Measurements from ENCODE around the gene PAK6.

The PAK6 gene

DNA sequence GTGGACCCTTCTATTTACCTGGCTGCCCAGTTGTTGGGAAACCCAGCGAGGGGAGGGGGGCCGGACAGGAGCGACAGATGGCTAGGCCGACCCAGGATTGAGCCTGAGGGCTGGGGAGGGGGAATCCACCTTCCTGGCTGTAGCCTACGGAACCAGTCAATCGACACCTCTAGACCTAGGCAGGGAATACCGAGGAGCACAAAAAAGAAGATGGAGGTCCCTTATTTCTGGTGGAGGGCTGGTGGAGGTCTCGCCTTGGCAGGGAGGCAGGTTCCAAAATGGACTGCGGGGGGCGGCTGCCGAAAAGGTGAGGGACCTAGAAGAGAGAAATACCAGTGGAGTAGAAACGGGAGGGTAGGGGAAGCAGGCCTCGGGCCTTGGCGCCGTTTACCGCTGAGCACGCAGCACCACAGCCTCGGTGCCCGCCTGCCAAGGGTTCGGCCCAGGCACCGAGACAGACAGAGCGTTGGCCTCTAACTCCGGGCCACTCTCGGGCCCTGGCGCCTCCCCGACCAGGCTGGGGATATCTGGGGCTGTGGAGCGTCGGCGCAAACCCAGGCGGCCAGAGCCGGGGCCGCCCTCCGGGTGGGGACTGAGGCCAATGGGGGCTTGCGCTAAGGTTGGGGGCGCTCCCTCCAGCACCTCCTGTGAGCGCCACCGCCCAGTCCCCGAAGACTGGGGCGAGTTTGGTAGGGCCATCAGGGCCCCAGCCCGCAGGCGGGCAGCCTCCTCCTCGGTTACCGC lies 42.4 kb downstream of the PAK6 start:
- peaks cover 15% of the 10 kb centered on the region for H3K36me3 ChIP-seq
- no peak overlapping the region for H3K27ac ChIP-seq
- TF ChIP-seq, protein P1, sequence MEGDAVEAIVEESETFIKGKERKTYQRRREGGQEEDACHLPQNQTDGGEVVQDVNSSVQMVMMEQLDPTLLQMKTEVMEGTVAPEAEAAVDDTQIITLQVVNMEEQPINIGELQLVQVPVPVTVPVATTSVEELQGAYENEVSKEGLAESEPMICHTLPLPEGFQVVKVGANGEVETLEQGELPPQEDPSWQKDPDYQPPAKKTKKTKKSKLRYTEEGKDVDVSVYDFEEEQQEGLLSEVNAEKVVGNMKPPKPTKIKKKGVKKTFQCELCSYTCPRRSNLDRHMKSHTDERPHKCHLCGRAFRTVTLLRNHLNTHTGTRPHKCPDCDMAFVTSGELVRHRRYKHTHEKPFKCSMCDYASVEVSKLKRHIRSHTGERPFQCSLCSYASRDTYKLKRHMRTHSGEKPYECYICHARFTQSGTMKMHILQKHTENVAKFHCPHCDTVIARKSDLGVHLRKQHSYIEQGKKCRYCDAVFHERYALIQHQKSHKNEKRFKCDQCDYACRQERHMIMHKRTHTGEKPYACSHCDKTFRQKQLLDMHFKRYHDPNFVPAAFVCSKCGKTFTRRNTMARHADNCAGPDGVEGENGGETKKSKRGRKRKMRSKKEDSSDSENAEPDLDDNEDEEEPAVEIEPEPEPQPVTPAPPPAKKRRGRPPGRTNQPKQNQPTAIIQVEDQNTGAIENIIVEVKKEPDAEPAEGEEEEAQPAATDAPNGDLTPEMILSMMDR (IDR thresholded peaks at IDR 0.05), result no peak
- peak overlapping the region; percentile 85 to 92 for H3K4me3 ChIP-seq (ENCODE audit: low read depth in 1 of 2, low read length in 1 of 2)
- H3K4me1 ChIP-seq (ENCODE audit: control insufficient read depth in 1 of 2, insufficient read depth in 1 of 2, low read depth in 1 of 2, low read length in 1 of 2), result peaks cover 24 to 36% of the 10 kb centered on the region in 2 experiments
- H3K9me3 ChIP-seq, result no peaks in the 10 kb centered on the region
- peaks cover 61% of the 10 kb centered on the region for H3K27me3 ChIP-seq

DNA sequence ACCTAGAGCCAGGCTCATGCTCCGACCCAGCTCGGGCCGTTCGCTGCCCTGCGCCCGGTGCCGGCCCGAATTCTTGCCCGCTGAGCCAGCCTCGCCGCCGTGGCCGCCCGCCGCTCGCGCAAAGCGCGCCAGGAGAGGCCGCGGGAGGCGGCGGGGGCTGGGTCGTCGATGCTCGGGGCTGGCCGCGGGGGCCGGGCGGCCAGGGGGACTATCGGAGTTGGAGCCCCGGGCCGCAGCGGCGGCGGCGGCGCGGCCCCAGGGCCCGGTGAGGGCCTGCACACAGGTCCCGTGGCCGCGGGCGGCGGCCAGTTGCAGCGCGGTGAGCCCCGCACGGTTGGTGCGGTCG lies 42.9 kb downstream of the PAK6 start:
- Histone ChIP-seq H3K27me3 (peaks cover 61% of the 10 kb centered on the region), H3K9me3 (no peaks in the 10 kb centered on the region), H3K4me1 (ENCODE audit: control insufficient read depth in 1 of 2, insufficient read depth in 1 of 2, low read depth in 1 of 2, low read length in 1 of 2) (peaks cover 24 to 36% of the 10 kb centered on the region in 2 experiments), H3K27ac (peak overlapping the region; percentile 37), H3K4me3 (ENCODE audit: low read depth in 1 of 2, low read length in 1 of 2) (peak overlapping the region; percentile 85 to 92), H3K36me3 (peaks cover 20% of the 10 kb centered on the region)
- TF ChIP-seq, protein P1 (IDR thresholded peaks at IDR 0.05), result no peak

DNA sequence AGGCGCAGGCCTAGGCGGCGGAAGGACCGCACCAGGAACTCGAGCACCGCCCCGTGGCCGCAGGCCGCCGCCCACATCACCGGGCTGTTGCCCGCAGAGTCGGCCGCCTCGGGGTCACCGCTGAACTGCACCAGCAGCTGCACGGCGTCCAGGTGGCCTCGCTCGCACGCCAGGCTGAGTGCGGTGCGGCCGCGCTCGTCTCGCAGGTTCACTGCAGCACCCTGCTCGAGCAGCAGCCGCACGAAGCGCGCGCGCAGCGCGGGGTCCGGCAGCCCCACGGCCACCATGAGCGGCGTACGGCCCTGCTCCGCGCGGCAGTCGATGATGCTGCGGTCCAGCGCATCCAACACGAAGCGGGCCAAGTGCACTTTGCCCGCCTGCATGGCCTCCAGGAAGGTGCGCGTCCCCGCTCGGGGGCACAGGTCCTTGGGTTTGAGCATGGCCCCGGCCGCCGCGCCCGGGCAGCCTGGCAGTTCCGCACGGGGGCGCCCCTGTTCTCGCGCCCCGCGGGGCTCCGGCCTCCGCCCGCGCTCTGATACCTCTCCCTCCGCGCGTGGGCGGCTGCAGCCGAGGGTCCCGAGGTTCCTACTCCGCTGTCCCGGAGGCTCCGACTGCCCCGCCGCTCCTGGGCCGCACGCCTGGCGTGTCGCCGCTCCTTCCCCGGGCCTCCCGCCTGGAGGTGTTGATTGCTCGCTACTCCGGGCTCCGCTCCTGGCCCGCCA lies 43.4 kb downstream of the PAK6 start:
- Histone ChIP-seq H3K4me3 (ENCODE audit: low read depth in 1 of 2, low read length in 1 of 2) (peak overlapping the region; percentile 85 to 92), H3K4me1 (ENCODE audit: control insufficient read depth in 1 of 2, insufficient read depth in 1 of 2, low read depth in 1 of 2, low read length in 1 of 2) (peaks cover 24 to 36% of the 10 kb centered on the region in 2 experiments), H3K36me3 (peaks cover 26% of the 10 kb centered on the region), H3K27ac (peak overlapping the region; percentile 37), H3K9me3 (no peaks in the 10 kb centered on the region), H3K27me3 (peaks cover 56% of the 10 kb centered on the region)
- TF ChIP-seq, protein P1 (IDR thresholded peaks at IDR 0.05), result peak; percentile 66

DNA sequence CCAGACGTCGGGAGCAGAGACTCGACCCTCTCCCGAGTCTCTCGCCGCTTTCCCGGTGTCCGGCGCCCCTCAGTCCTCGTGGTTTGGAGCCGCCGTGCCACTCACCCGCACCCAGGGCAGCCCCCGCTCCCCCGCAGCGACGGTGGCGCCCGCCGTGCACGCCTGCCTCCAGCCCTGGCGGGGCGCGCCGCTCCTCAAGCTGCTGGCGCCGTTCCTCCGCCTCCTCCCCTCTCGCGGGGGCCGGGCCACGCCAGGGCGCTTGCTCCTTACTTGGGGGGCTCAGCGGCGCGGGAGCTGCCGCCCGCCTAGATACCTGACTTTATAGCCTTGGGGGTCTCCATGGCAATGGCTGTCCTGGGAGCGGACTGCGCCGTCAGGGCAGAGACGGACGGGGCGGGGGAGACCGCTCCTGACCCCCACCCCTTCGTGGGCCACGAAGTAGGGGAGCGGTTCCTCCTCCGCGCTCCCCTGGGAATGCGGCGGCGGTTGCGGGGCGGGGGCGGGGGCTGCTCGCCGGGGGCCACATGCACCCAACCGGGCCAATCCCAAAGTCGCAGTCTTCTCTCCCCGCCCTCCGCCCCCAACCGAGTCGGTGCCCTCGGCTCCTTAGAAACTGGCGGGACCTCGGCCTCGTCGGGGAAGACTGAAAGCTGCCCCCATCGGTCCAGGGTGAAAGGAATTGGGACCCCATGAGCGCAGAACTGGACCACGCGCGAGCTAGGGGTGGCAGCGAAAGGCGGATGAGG lies 44.2 kb downstream of the PAK6 start, which contains the start of gene ANKRD63:
ANKRD63 (minus strand) TSS at position 196 of the 746 bp plus-strand sequence. CDS start 478 bp downstream, outside the sequence.
- peaks cover 24 to 36% of the 10 kb centered on the region in 2 experiments for H3K4me1 ChIP-seq (ENCODE audit: control insufficient read depth in 1 of 2, insufficient read depth in 1 of 2, low read depth in 1 of 2, low read length in 1 of 2)
- H3K4me3 ChIP-seq (ENCODE audit: low read depth in 1 of 2, low read length in 1 of 2), result peak within 1 kb of the TSS; percentile 85 to 92
- H3K9me3 ChIP-seq, result no peaks in the 10 kb centered on the region
- H3K27ac ChIP-seq, result peak within 1 kb of the TSS; percentile 37
- H3K36me3 ChIP-seq, result peaks cover 33% of the 10 kb centered on the region
- peaks cover 49% of the 10 kb centered on the region for H3K27me3 ChIP-seq
- TF ChIP-seq, protein P1 (IDR thresholded peaks at IDR 0.05), result no peak

DNA sequence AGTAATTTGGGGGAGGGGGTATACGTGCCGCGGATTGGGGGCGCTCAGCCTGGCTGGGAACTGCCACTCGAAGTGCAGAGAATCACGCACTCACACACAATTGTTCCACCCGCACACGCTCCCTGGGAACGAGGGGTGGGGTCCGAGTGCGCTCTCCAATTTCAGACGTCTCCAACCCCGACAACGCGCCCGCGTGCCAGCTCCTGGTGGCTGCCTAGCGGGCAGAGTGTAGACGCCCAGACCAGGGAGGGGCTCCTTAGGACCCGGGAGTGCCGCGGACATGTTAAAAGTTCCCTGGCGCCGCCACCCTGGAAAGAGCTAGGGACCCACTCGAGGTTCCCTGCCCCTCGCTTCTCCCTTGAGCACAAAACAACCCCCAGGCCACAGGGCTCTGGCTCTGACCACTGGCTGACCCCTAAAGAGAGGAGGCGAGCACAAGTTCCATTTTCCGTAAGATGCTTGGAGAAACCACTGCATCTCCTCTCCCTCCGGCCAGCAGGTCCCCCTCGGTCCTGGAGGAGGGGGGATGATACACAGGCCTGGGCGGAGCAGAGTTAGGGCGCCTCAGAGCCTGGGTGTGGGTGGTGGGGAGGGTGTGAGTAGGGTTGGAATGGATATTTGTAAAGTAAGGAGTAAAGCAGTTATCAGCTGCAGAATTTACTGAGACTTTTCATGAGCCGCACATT lies 44.9 kb downstream of the PAK6 start:
- peak overlapping the region in 1 of 2 experiments; percentile 85 for H3K4me3 ChIP-seq (ENCODE audit: low read depth in 1 of 2, low read length in 1 of 2)
- peaks cover 40% of the 10 kb centered on the region for H3K36me3 ChIP-seq

More for the DNA sequence above, 44.9 kb downstream of the PAK6 start:
- peaks cover 42% of the 10 kb centered on the region for H3K27me3 ChIP-seq
- H3K27ac ChIP-seq, result no peak overlapping the region
- TF ChIP-seq, protein P1 (IDR thresholded peaks at IDR 0.05), result no peak
- H3K9me3 ChIP-seq, result no peaks in the 10 kb centered on the region
- peaks cover 24 to 36% of the 10 kb centered on the region in 2 experiments for H3K4me1 ChIP-seq (ENCODE audit: control insufficient read depth in 1 of 2, insufficient read depth in 1 of 2, low read depth in 1 of 2, low read length in 1 of 2)

Measured in neutrophil (primary cell).